SK-N-MC (cell line): ENCODE data around the gene ANKRD40CL.
"Not testable (repeated sequence)": the region's sequence is repeated elsewhere in the genome, so short reads cannot be mapped to it uniquely, and the experiment has no call there.

Source experiments
- DNase-seq: peaks from one replicate; pipeline ENCODE4 v3.0.0-alpha.2; 2011; ENCODE audit warnings: low read depth, low spot score
- H3K27ac ChIP-seq: fragments of 200-600 bp; sonication (generic); 2 replicates; pipeline ENCODE4 v1.5.1; 2016; ENCODE audit warnings: mixed run types
- H3K36me3 ChIP-seq: fragments of 200-600 bp; sonication (generic); 2 replicates; pipeline ENCODE4 v1.6.1; 2017; ENCODE audit warnings: antibody characterized with exemption, low read length, mixed read lengths; ENCODE audit not compliant: insufficient read depth
- H3K4me3 ChIP-seq: fragments of 200-600 bp; sonication (generic); 2 replicates; pipeline ENCODE4 v1.5.1; 2016
- H3K9ac ChIP-seq: fragments of 200-600 bp; sonication (generic); 2 replicates; pipeline ENCODE4 v1.8.0; 2017; ENCODE audit warnings: mixed run types, mixed read lengths; ENCODE audit not compliant: insufficient read length
- H3K9me3 ChIP-seq: fragments of 200-600 bp; sonication (generic); 2 replicates; pipeline ENCODE4 v1.6.1; 2017; ENCODE audit warnings: low read depth, mild to moderate bottlenecking, antibody characterized with exemption, low read length, moderate library complexity, mixed read lengths
- EZH2 ChIP-seq: fragments of 200-600 bp; sonication (generic); IDR thresholded peaks from one replicate; pipeline ENCODE4 v1.6.1; 2017; ENCODE audit warnings: antibody characterized with exemption
- FOXP2 ChIP-seq: optimal IDR thresholded peaks from 2 replicates; pipeline ENCODE3; 2011; ENCODE audit warnings: mild to moderate bottlenecking, moderate library complexity; ENCODE audit not compliant: insufficient read depth; ENCODE audit errors: extremely low read length, control extremely low read depth
- POLR2AphosphoS5 ChIP-seq: IDR thresholded peaks from 2 replicates; pipeline ENCODE4 v1.6.1; 2012; ENCODE audit warnings: mild to moderate bottlenecking, low read depth, low read length, borderline replicate concordance

The ANKRD40CL gene

DNA sequence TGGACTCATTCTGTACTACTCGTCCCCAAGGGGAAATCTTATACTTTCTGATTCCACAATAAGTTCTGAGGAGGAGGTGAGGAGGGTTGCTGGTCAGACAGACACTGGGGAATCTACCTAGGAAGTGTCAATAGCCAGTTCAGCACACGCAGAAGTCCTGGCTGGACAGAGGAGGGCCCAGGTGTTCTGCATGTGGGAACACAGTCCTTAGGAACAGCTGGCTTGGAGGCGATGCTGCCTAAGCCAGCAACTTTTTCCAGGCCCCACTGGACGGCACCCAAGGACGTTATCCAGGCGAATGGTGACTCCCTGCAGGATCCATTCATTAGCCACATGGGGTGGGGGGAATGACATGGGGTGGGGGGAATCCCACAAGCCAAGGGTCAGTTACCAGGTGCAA is 38.2 kb upstream of the ANKRD40CL start:
- Histone ChIP-seq H3K4me3 (no peak overlapping the region), H3K9ac (no peak overlapping the region), H3K9me3 (no peaks in the 10 kb centered on the region), H3K36me3 (no peaks in the 10 kb centered on the region), H3K27ac (no peak overlapping the region)
- TF ChIP-seq FOXP2 (no peak), POLR2AphosphoS5 (no peak), EZH2 (no peak)
- no peak for DNase-seq

DNA sequence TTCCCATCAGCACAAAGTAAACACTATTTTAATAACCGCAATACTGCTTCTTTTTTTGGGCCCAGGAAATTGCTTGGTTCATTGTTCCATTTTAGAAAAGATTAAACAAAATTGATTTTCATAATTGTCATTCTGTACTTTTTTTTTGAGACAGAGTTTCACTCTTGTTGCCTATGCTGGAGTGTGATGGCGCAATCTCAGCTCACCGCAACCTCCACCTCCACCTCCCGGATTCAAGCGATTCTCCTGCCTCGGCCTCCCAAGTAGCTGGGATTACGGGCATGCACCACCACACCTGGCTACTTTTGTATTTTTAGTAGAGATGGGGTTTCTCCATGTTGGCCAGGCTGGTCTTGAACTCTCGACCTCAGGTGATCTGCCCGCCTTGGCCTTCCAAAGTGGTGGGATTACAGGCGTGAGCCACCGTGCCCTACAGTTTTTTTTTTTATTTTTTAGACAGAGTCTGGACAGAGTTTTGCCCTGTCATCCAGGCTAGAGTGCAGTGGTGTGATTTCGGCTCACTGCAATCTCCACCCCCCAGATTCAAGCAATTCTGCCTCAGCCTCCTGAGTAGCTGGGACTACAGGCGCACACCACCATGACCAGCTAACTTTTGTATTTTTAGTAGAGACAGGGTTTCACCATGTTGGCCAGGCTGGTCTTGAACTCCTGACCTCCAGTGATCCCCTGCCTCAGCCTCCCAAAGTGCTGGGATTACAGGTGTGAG is 37.6 kb upstream of the ANKRD40CL start:
- H3K9ac ChIP-seq, H3K27ac ChIP-seq, DNase-seq, H3K9me3 ChIP-seq, H3K36me3 ChIP-seq, H3K4me3 ChIP-seq: not testable (repeated sequence)

- TF ChIP-seq EZH2 (no peak), FOXP2 (no peak), POLR2AphosphoS5 (no peak)
- no peak for DNase-seq
- H3K27ac ChIP-seq = no peak overlapping the region
- H3K36me3 ChIP-seq = no peaks in the 10 kb centered on the region
- peak overlapping the region; percentile 37 for H3K9ac ChIP-seq
- no peaks in the 10 kb centered on the region for H3K9me3 ChIP-seq
- no peak overlapping the region for H3K4me3 ChIP-seq
Observed at GRCh38 chr17:50803676-50804075, 36.4 kb upstream of the ANKRD40CL start.

GRCh38 chr17:50802609-50803571 is 35.6 kb upstream of the ANKRD40CL start:
- Histone ChIP-seq H3K9ac (peak overlapping the region; percentile 37), H3K36me3 (no peaks in the 10 kb centered on the region), H3K27ac (no peak overlapping the region), H3K9me3 (no peaks in the 10 kb centered on the region), H3K4me3 (no peak overlapping the region)
- no peak for DNase-seq
- TF ChIP-seq POLR2AphosphoS5 (no peak), FOXP2 (no peak), EZH2 (no peak)

GRCh38 chr17:50800196-50800700 is 32.9 kb upstream of the ANKRD40CL start:
- Histone ChIP-seq H3K4me3 (no peak overlapping the region), H3K36me3 (no peaks in the 10 kb centered on the region), H3K9ac (no peak overlapping the region), H3K9me3 (no peaks in the 10 kb centered on the region), H3K27ac (no peak overlapping the region)
- TF ChIP-seq FOXP2 = no peak
- TF ChIP-seq POLR2AphosphoS5 = no peak
- no peak for TF ChIP-seq EZH2
- no peak for DNase-seq

GRCh38 chr17:50799582-50799981 is 32.3 kb upstream of the ANKRD40CL start:
- no peak overlapping the region for H3K27ac ChIP-seq
- no peaks in the 10 kb centered on the region for H3K36me3 ChIP-seq
- H3K9ac ChIP-seq = no peak overlapping the region
- DNase-seq = no peak
- H3K9me3 ChIP-seq = no peaks in the 10 kb centered on the region
- TF ChIP-seq EZH2 = no peak
- no peak overlapping the region for H3K4me3 ChIP-seq

GRCh38 chr17:50798424-50799288 is 31.3 kb upstream of the ANKRD40CL start:
- TF ChIP-seq FOXP2 = no peak
- TF ChIP-seq POLR2AphosphoS5 = no peak
- no peak for TF ChIP-seq EZH2
- Histone ChIP-seq H3K4me3 (no peak overlapping the region), H3K36me3 (no peaks in the 10 kb centered on the region), H3K27ac (no peak overlapping the region; the same call in 1 of the 2 replicates), H3K9ac (no peak overlapping the region), H3K9me3 (no peaks in the 10 kb centered on the region)
- DNase-seq = no peak

DNA sequence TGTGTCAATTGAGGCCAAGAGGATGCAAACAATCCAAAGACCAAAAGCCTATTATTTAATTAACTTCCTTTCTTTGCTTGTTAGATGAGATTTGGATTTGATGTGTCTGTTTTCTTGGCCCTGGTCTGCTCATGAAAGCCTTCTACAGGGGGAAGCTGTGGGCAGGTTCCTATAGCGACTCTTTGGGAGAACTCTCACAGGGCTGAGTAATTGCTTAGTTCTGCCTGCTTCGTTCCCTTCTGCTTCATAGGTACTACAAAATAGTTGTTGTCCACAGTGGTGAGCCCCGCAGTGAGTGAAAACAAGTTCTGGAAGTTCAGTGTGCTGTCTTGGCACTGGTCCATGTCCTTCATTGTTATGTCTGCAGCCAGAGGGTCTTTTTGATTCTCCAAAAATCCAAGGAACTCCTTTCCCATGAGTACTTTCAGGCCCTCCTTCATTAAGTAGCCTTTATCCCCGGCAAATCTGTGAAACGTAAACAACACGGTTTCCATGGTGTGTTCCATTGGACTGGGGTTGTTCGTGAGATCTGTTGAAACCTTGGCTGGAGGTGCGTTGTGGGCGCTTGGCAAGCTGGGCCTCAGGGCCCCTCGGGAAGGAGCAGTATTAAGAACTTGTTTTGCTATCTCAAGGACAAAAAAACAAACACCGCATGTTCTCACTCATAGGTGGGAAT is 30.0 kb upstream of the ANKRD40CL start:
- Histone ChIP-seq H3K9ac (no peak overlapping the region), H3K36me3 (no peaks in the 10 kb centered on the region), H3K4me3 (no peak overlapping the region), H3K9me3 (no peaks in the 10 kb centered on the region), H3K27ac (no peak overlapping the region)
- TF ChIP-seq POLR2AphosphoS5 = no peak
- no peak for TF ChIP-seq EZH2
- TF ChIP-seq FOXP2 = no peak
- no peak for DNase-seq
